HCT116 (cell line): ENCODE measurements around the gene RAD51D. TPM values are rescaled to one million over a fixed set of nuclear protein-coding genes. Genes with fewer than 3 reads are reported as not detected.

Experiments
- ATAC-seq: fragments of 200-7000 bp; cut with Tn5 transposase; 2 replicates; pipeline ENCODE4 v1.9.1; 2020; ENCODE audit warnings: mild to moderate bottlenecking, moderate library complexity
- BruUV-seq: library from RNA; stranded (reverse); fragments of 400-500 nt; replicated peaks from 2 replicates; lab custom pipeline; 2021; lab: Mats Ljungman, UMichigan
- CTCF ChIA-PET: fragments of 300-600 bp; sonication (Branson Sonifier 250); formaldehyde crosslinking; loops from one replicate; lab custom pipeline; 2021; ENCODE audit warnings: antibody characterized with exemption; lab: Charles Lee
- POLR2A ChIA-PET: fragments of 300-600, 350-600 bp; sonication (Branson Sonifier 250); formaldehyde crosslinking; loops from one replicate; lab custom pipeline; 2021; ENCODE audit warnings: antibody characterized with exemption; lab: Charles Lee
- RAD21 ChIA-PET, 2 experiments: fragments of 300-600 bp; sonication (Branson Sonifier 250); formaldehyde crosslinking; loops; one replicate each; lab custom pipeline; 2023; ENCODE audit warnings: low total read pairs in 2 of 2; ENCODE audit not compliant: uncharacterized antibody in 2 of 2, unreplicated experiment in 2 of 2, low non-redundant PET in 1 of 2; lab: Charles Lee
- DNase-seq: peaks from one replicate; pipeline ENCODE4 v3.0.0-alpha.2; 2010; ENCODE audit warnings: low read depth, low spot score
- H2AFZ ChIP-seq: fragments of 200-600 bp; shearing (Covaris generic), sonication (generic); 2 replicates; pipeline ENCODE4 v1.6.1; 2017; ENCODE audit warnings: low read depth, mixed run types, mixed read lengths, antibody characterized with exemption, low read length; ENCODE audit not compliant: poor library complexity, severe bottlenecking
- H3K27ac ChIP-seq: 2 replicates; pipeline ENCODE4 v1.5.1; 2012; ENCODE audit warnings: low read depth, low read length
- H3K27me3 ChIP-seq: fragments of 200-600 bp; sonication (generic); 2 replicates; pipeline ENCODE4 v1.6.1; 2016; ENCODE audit warnings: mixed run types, low read length, mixed read lengths; ENCODE audit not compliant: insufficient read depth
- H3K36me3 ChIP-seq, 2 experiments: fragments of 200-500 bp in 1 of 2; fragments of 200-600 bp in 1 of 2; sonication (Bioruptor generic) in 1 of 2; sonication (generic) in 1 of 2; 2 replicates each; pipeline versions ENCODE4 v1.5.1 to v1.6.1; 2014 to 2016; ENCODE audit warnings: low read length in 2 of 2, inconsistent platforms in 1 of 2, mixed read lengths in 1 of 2, mixed run types in 1 of 2; ENCODE audit not compliant: insufficient read depth in 2 of 2, control insufficient read depth in 1 of 2
- H3K4me1 ChIP-seq, 2 experiments: fragments of 200-600 bp in 1 of 2; sonication (generic) in 1 of 2; 2 replicates each; pipeline versions ENCODE4 v1.5.1 to v1.6.1; 2012 to 2017; ENCODE audit warnings: low read length in 2 of 2, inconsistent platforms in 1 of 2, mild to moderate bottlenecking in 1 of 2, mixed read lengths in 1 of 2, mixed run types in 1 of 2, moderate library complexity in 1 of 2; ENCODE audit not compliant: insufficient read depth in 2 of 2, control insufficient read depth in 1 of 2
- H3K4me2 ChIP-seq: fragments of 200-600 bp; sonication (generic); 2 replicates; pipeline ENCODE4 v1.6.1; 2017; ENCODE audit warnings: mixed run types, low read length, mixed read lengths
- H3K4me3 ChIP-seq, 2 experiments: fragments of 200-600 bp in 1 of 2; sonication (generic) in 1 of 2; replicated peaks in 1 of 2; 2 replicates each; pipeline ENCODE4 v1.5.1; 2011 to 2016; ENCODE audit warnings: low read length in 2 of 2, control low read depth in 1 of 2, low read depth in 1 of 2, mild to moderate bottlenecking in 1 of 2, mixed read lengths in 1 of 2, mixed run types in 1 of 2
- H3K79me2 ChIP-seq: fragments of 200-600 bp; sonication (generic); 2 replicates; pipeline ENCODE4 v1.6.1; 2017; ENCODE audit warnings: mild to moderate bottlenecking, mixed run types, low read length, moderate library complexity, mixed read lengths; ENCODE audit not compliant: insufficient read depth
- H3K9ac ChIP-seq: fragments of 200-600 bp; sonication (generic); 2 replicates; pipeline ENCODE4 v1.6.1; 2016; ENCODE audit warnings: low read length, mixed read lengths
- H3K9me2 ChIP-seq: fragments of 200-600 bp; sonication (generic), shearing (Covaris generic); 2 replicates; pipeline ENCODE4 v1.6.1; 2017; ENCODE audit warnings: mixed run types, mild to moderate bottlenecking, moderate library complexity; ENCODE audit not compliant: insufficient read depth
- H3K9me3 ChIP-seq, 2 experiments: fragments of 200-500 bp in 1 of 2; fragments of 200-600 bp in 1 of 2; sonication (Bioruptor generic) in 1 of 2; sonication (generic) in 1 of 2; 2 replicates each; pipeline ENCODE4 v1.6.1; 2014 to 2017; ENCODE audit warnings: low read length in 2 of 2, mixed read lengths in 2 of 2, inconsistent platforms in 1 of 2, low read depth in 1 of 2, mild to moderate bottlenecking in 1 of 2, mixed run types in 1 of 2, moderate library complexity in 1 of 2; ENCODE audit not compliant: control insufficient read depth in 1 of 2, insufficient read depth in 1 of 2
- H4K20me1 ChIP-seq: fragments of 200-600 bp; sonication (generic), shearing (Covaris generic); 2 replicates; pipeline ENCODE4 v1.6.1; 2017; ENCODE audit warnings: mixed run types, mild to moderate bottlenecking, moderate library complexity; ENCODE audit not compliant: insufficient read depth
- CBX3 ChIP-seq: IDR thresholded peaks from 2 replicates; pipeline ENCODE4 v1.6.1; 2012; ENCODE audit warnings: low read depth
- CEBPB ChIP-seq: IDR thresholded peaks from 2 replicates; pipeline ENCODE4 v1.6.1; 2012; ENCODE audit warnings: low read depth
- ELF1 ChIP-seq: IDR thresholded peaks from 2 replicates; pipeline ENCODE4 v1.6.1; 2012; ENCODE audit warnings: low read depth, borderline replicate concordance
- EZH2 ChIP-seq: fragments of 200-600 bp; sonication (generic); IDR thresholded peaks from 2 replicates; pipeline ENCODE4 v1.6.1; 2017; ENCODE audit warnings: antibody characterized with exemption, mixed run types
- JUND ChIP-seq: IDR thresholded peaks from 2 replicates; pipeline ENCODE4 v1.6.1; 2012
- POLR2AphosphoS5 ChIP-seq: IDR thresholded peaks from 2 replicates; pipeline ENCODE4 v1.6.1; 2011; ENCODE audit warnings: mild to moderate bottlenecking, low read depth, low read length, moderate library complexity
- RAD21 ChIP-seq: IDR thresholded peaks from 2 replicates; pipeline ENCODE4 v1.6.1; 2012; ENCODE audit warnings: low read depth, mild to moderate bottlenecking
- SP1 ChIP-seq: IDR thresholded peaks from 2 replicates; pipeline ENCODE4 v1.6.1; 2012; ENCODE audit warnings: low read depth
- SRF ChIP-seq: IDR thresholded peaks from 2 replicates; pipeline ENCODE4 v1.6.1; 2012; ENCODE audit warnings: low read depth
- intact Hi-C: fragments of 100-400 bp; cut with micrococcal nuclease; formaldehyde crosslinking; loops from 2 replicates; pipeline ENCODE4 v1.10.0; 2022
- total RNA-seq: library from RNA; stranded (reverse); gene quantifications from one replicate; pipeline ENCODE4 v1.2.1, GENCODE V29; 2021; ENCODE audit not compliant: unreplicated experiment
- TF ChIP-seq, protein P1 (sequence below): IDR thresholded peaks from 2 replicates; pipeline ENCODE4 v1.6.1; 2012
- TF ChIP-seq, protein P2 (sequence below), 3 experiments: fragments of 200-600 bp in 1 of 3; sonication (generic) in 1 of 3; IDR thresholded peaks in 2 of 3; conservative IDR thresholded peaks in 1 of 3; 2 replicates each; pipeline ENCODE4 v1.5.1; 2012 to 2017; ENCODE audit warnings: low read depth in 2 of 3, low read length in 2 of 3, antibody characterized with exemption in 1 of 3, borderline replicate concordance in 1 of 3, control low read depth in 1 of 3, mild to moderate bottlenecking in 1 of 3, mixed read lengths in 1 of 3, mixed run types in 1 of 3, moderate library complexity in 1 of 3; ENCODE audit not compliant: insufficient read depth in 1 of 3

Gene RAD51D
- total RNA-seq, 1 experiment from 2014 or later, result 12.9 TPM

- no TSS peak for BruUV-seq
Measured at GRCh38 chr17:35146214-35146833, 26.7 kb upstream of the RAD51D start.

DNA sequence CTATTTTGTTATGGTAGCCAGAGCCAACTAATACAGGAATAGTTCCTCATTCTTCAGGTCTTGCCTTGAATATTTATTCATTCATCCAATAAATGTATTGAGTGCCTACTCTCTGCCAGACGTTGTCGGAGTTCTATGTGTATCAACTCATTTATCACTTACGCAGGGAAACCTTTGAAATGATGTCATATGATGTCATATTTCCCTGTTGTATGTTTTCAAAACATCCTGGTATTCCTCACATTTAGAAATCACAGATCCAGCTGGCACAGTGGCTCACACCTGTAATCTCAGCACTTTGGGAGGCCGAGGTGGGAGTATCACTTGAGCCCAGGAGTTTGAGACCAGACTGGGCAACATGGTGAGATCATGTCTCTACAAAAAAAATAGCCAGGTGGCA, 25.2 kb upstream of the RAD51D start:
- POLR2A ChIA-PET, result no interaction called here

More at GRCh38 chr17:35146214-35146833, 26.7 kb upstream of the RAD51D start:
- H3K4me1 ChIP-seq, result peaks cover 0 to 4% of the 10 kb centered on the region in 2 experiments; a peak in 2 of 4 replicates
- RAD21 ChIA-PET, result no interaction called here
- intact Hi-C loops, result no loop called here
- peaks cover 9% of the 10 kb centered on the region for H3K79me2 ChIP-seq
- ATAC-seq, result no peak
- TF ChIP-seq EZH2, result no peak
- TF ChIP-seq, all 23 proteins: peak for 0
- no peak overlapping the region for H3K27ac ChIP-seq
- H3K4me3 ChIP-seq, result no peak overlapping the region
- no peak overlapping the region for H2AFZ ChIP-seq
- DNase-seq, result no peak
- no peaks in the 10 kb centered on the region for H3K9me2 ChIP-seq
- ChIA-PET POLR2A (no interaction called here), CTCF (no interaction called here)
- H3K36me3 ChIP-seq, result no peaks in the 10 kb centered on the region
- no peaks in the 10 kb centered on the region for H4K20me1 ChIP-seq
- H3K4me2 ChIP-seq, result no peak overlapping the region
- no peak overlapping the region for H3K9ac ChIP-seq
- H3K9me3 ChIP-seq, result no peaks in the 10 kb centered on the region
- no peaks in the 10 kb centered on the region for H3K27me3 ChIP-seq

More for the DNA sequence above, 25.2 kb upstream of the RAD51D start:
- CTCF ChIA-PET, result no interaction called here
- BruUV-seq, result no TSS peak
- H3K27ac ChIP-seq, result no peak overlapping the region
- ATAC-seq, result no peak
- RAD21 ChIA-PET, result no interaction called here
- no peaks in the 10 kb centered on the region for H3K9me2 ChIP-seq
- no peak overlapping the region for H2AFZ ChIP-seq
- TF ChIP-seq, protein P1, sequence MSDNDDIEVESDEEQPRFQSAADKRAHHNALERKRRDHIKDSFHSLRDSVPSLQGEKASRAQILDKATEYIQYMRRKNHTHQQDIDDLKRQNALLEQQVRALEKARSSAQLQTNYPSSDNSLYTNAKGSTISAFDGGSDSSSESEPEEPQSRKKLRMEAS, result no peak
- no peak for TF ChIP-seq ELF1
- no peak for TF ChIP-seq CBX3
- TF ChIP-seq CEBPB, result no peak
- no peak for TF ChIP-seq JUND
- no peak for TF ChIP-seq POLR2AphosphoS5
- no peak for TF ChIP-seq RAD21
- no peak for TF ChIP-seq EZH2
- TF ChIP-seq SP1, result no peak
- TF ChIP-seq, protein P2, sequence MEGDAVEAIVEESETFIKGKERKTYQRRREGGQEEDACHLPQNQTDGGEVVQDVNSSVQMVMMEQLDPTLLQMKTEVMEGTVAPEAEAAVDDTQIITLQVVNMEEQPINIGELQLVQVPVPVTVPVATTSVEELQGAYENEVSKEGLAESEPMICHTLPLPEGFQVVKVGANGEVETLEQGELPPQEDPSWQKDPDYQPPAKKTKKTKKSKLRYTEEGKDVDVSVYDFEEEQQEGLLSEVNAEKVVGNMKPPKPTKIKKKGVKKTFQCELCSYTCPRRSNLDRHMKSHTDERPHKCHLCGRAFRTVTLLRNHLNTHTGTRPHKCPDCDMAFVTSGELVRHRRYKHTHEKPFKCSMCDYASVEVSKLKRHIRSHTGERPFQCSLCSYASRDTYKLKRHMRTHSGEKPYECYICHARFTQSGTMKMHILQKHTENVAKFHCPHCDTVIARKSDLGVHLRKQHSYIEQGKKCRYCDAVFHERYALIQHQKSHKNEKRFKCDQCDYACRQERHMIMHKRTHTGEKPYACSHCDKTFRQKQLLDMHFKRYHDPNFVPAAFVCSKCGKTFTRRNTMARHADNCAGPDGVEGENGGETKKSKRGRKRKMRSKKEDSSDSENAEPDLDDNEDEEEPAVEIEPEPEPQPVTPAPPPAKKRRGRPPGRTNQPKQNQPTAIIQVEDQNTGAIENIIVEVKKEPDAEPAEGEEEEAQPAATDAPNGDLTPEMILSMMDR (IDR thresholded peaks at IDR 0.05 in 2 of 3, conservative IDR thresholded peaks at IDR 0.05 in 1 of 3; ENCODE audit: borderline replicate concordance in 1 of 3, insufficient read depth in 1 of 3, low read depth in 2 of 3, low read length in 2 of 3), result no peak
- no peak for TF ChIP-seq SRF
- TF ChIP-seq, all 23 proteins: peak for 0
- DNase-seq, result no peak
- Histone ChIP-seq H3K9me3 (no peaks in the 10 kb centered on the region), H3K9ac (no peak overlapping the region), H4K20me1 (no peaks in the 10 kb centered on the region), H3K4me3 (no peak overlapping the region), H3K4me1 (peaks cover 3 to 10% of the 10 kb centered on the region in 2 experiments; a peak in 3 of 4 replicates), H3K27me3 (no peaks in the 10 kb centered on the region), H3K4me2 (no peak overlapping the region), H3K36me3 (peaks cover 0 to under 1% of the 10 kb centered on the region in 2 experiments; a peak in 1 of 4 replicates), H3K79me2 (peaks cover 24% of the 10 kb centered on the region)
- intact Hi-C loops, result no loop called here
